Neural cell (in vitro differentiated cells): ENCODE results near the gene TRIO. TPM values are rescaled to one million over a fixed set of nuclear protein-coding genes. Genes with fewer than 3 reads are reported as not detected.

Experiments used
- H2AFZ ChIP-seq: fragments of 200-600, 300-800 bp; sonication (generic), shearing (Covaris generic); 2 replicates; pipeline ENCODE4 v1.6.0; 2014; ENCODE audit warnings: low read depth, mild to moderate bottlenecking, antibody characterized with exemption, low read length, moderate library complexity
- H3F3A ChIP-seq: fragments of 200-600 bp; shearing (Covaris generic); 2 replicates; pipeline ENCODE4 v1.6.1; 2016; ENCODE audit warnings: mild to moderate bottlenecking, moderate library complexity, mixed read lengths, antibody characterized with exemption, low read length; ENCODE audit not compliant: insufficient read depth, poor library complexity, severe bottlenecking
- H3K27ac ChIP-seq: fragments of 200-600, 300-800 bp; sonication (generic), shearing (Covaris generic); 2 replicates; pipeline ENCODE4 v1.5.1; 2014; ENCODE audit warnings: mild to moderate bottlenecking, low read length, moderate library complexity
- H3K27me3 ChIP-seq: fragments of 300-800, 200-600 bp; sonication (generic), shearing (Covaris generic); 2 replicates; pipeline ENCODE4 v1.6.0; 2014; ENCODE audit warnings: mild to moderate bottlenecking, low read depth, low read length, moderate library complexity; ENCODE audit not compliant: insufficient read depth
- H3K36me3 ChIP-seq: fragments of 300-800, 200-600 bp; sonication (generic), shearing (Covaris generic); 2 replicates; pipeline ENCODE4 v1.5.1; 2014; ENCODE audit warnings: mild to moderate bottlenecking, antibody characterized with exemption, low read length, moderate library complexity; ENCODE audit not compliant: insufficient read depth
- H3K4me2 ChIP-seq: fragments of 300-800, 200-600 bp; sonication (generic), shearing (Covaris generic); 2 replicates; pipeline ENCODE4 v1.6.0; 2014; ENCODE audit warnings: mild to moderate bottlenecking, low read length
- H3K4me3 ChIP-seq: fragments of 300-800, 200-600 bp; sonication (generic), shearing (Covaris generic); 2 replicates; pipeline ENCODE4 v1.5.1; 2014; ENCODE audit warnings: mild to moderate bottlenecking, low read length, moderate library complexity
- H3K79me2 ChIP-seq: fragments of 200-600 bp; shearing (Covaris generic); replicated peaks from 2 replicates; pipeline ENCODE4 v1.6.0; 2014; ENCODE audit warnings: mild to moderate bottlenecking, low read length, moderate library complexity; ENCODE audit not compliant: insufficient read depth
- H3K9ac ChIP-seq: fragments of 300-800, 200-600 bp; sonication (generic), shearing (Covaris generic); 2 replicates; pipeline ENCODE4 v1.6.1; 2016; ENCODE audit warnings: mild to moderate bottlenecking, low read length, mixed read lengths
- H3K9me2 ChIP-seq: fragments of 200-600 bp; shearing (Covaris generic); 2 replicates; pipeline ENCODE4 v1.6.1; 2016; ENCODE audit warnings: mild to moderate bottlenecking, low read length, mixed read lengths; ENCODE audit not compliant: insufficient read depth
- H3K9me3 ChIP-seq: fragments of 200-600, 300-800 bp; sonication (generic), shearing (Covaris generic); 2 replicates; pipeline ENCODE4 v1.6.1; 2016; ENCODE audit warnings: mild to moderate bottlenecking, mixed run types, low read length, moderate library complexity, mixed read lengths
- H4K20me1 ChIP-seq: fragments of 200-600 bp; shearing (Covaris generic); 2 replicates; pipeline ENCODE4 v1.6.1; 2016; ENCODE audit warnings: mild to moderate bottlenecking, mixed run types; ENCODE audit not compliant: insufficient read depth
- CTCF ChIP-seq: fragments of 450-650 bp; IDR thresholded peaks from 2 replicates; pipeline ENCODE4 v1.5.1; 2014; ENCODE audit warnings: antibody characterized with exemption, mild to moderate bottlenecking, moderate library complexity; ENCODE audit not compliant: poor library complexity, severe bottlenecking
- EP300 ChIP-seq: fragments of 450-650 bp; conservative IDR thresholded peaks from 2 replicates; pipeline ENCODE4 v1.6.1; 2014; ENCODE audit warnings: antibody characterized with exemption, mild to moderate bottlenecking, moderate library complexity; ENCODE audit not compliant: poor library complexity, severe bottlenecking
- EZH2 ChIP-seq: fragments of 200-600, 300-800 bp; shearing (Covaris generic), sonication (generic); IDR thresholded peaks from 2 replicates; pipeline ENCODE4 v1.6.1; 2014; ENCODE audit warnings: antibody characterized with exemption, low read length, borderline replicate concordance, mild to moderate bottlenecking; ENCODE audit not compliant: insufficient read depth, poor library complexity, severe bottlenecking
- MXI1 ChIP-seq: fragments of 450-650 bp; conservative IDR thresholded peaks from 2 replicates; pipeline ENCODE4 v1.6.1; 2014; ENCODE audit warnings: antibody characterized with exemption, mild to moderate bottlenecking; ENCODE audit not compliant: poor library complexity, severe bottlenecking
- POLR2AphosphoS5 ChIP-seq: IDR thresholded peaks from 2 replicates; pipeline ENCODE4 v1.6.1; 2012
- RAD21 ChIP-seq: fragments of 450-650 bp; conservative IDR thresholded peaks from 2 replicates; pipeline ENCODE4 v1.6.1; 2014; ENCODE audit warnings: antibody characterized with exemption, mild to moderate bottlenecking, moderate library complexity
- REST ChIP-seq: IDR thresholded peaks from 2 replicates; pipeline ENCODE4 v1.6.1; 2012; ENCODE audit warnings: borderline replicate concordance
- SMC3 ChIP-seq: fragments of 450-650 bp; conservative IDR thresholded peaks from 2 replicates; pipeline ENCODE4 v1.6.1; 2014; ENCODE audit warnings: antibody characterized with exemption, mild to moderate bottlenecking, moderate library complexity; ENCODE audit not compliant: poor library complexity
- TAF1 ChIP-seq: IDR thresholded peaks from 2 replicates; pipeline ENCODE4 v1.6.1; 2012; ENCODE audit warnings: low read depth
- polyA plus RNA-seq: library from polyadenylated mRNA; depleted of rRNA; stranded (reverse); fragments of >200 nt; gene quantifications from 2 replicates; pipeline ENCODE4 v1.2.3, GENCODE V29; 2014

Gene TRIO
- polyA plus RNA-seq, 1 donor from 2014 or later: 168 TPM

GRCh38 chr5:14309878-14310531 is 166.9 kb downstream of the TRIO start (continued):
- TF ChIP-seq REST: no peak

- H3K9me2 ChIP-seq: no peaks in the 10 kb centered on the region
- H3K4me3 ChIP-seq: no peak overlapping the region
- H3K9ac ChIP-seq: no peak overlapping the region
- H3K36me3 ChIP-seq: peaks cover 15% of the 10 kb centered on the region
- no peaks in the 10 kb centered on the region for H3K9me3 ChIP-seq
- H3K27ac ChIP-seq: no peak overlapping the region
- H2AFZ ChIP-seq: no peak overlapping the region
- no peaks in the 10 kb centered on the region for H3F3A ChIP-seq
- no peaks in the 10 kb centered on the region for H4K20me1 ChIP-seq
- H3K79me2 ChIP-seq: no peaks in the 10 kb centered on the region
- H3K4me2 ChIP-seq: no peak overlapping the region
- H3K27me3 ChIP-seq: no peaks in the 10 kb centered on the region
- TF ChIP-seq EZH2 (no peak), TAF1 (no peak), POLR2AphosphoS5 (no peak), MXI1 (no peak), RAD21 (no peak)
Measured at GRCh38 chr5:14310901-14311300, 167.8 kb downstream of the TRIO start.

- Histone ChIP-seq H3K27me3 (no peaks in the 10 kb centered on the region), H4K20me1 (no peaks in the 10 kb centered on the region), H3K4me2 (no peak overlapping the region), H3K79me2 (no peaks in the 10 kb centered on the region), H3K4me3 (no peak overlapping the region), H3K36me3 (peaks cover 15% of the 10 kb centered on the region), H3K9me2 (no peaks in the 10 kb centered on the region), H2AFZ (no peak overlapping the region), H3F3A (no peaks in the 10 kb centered on the region), H3K9ac (no peak overlapping the region), H3K27ac (no peak overlapping the region), H3K9me3 (no peaks in the 10 kb centered on the region)
- TF ChIP-seq SMC3 (no peak), POLR2AphosphoS5 (no peak), TAF1 (no peak), REST (no peak), CTCF (no peak), EZH2 (no peak), MXI1 (no peak), EP300 (no peak), RAD21 (no peak)
Measured at GRCh38 chr5:14313986-14314690, 171.0 kb downstream of the TRIO start.
